Neuronal stem cell (in vitro differentiated cells): ENCODE results near the gene CALHM6.
A peak's percentile ranks its signal among the peaks of the same experiment; 100 is the strongest.

Source experiments
- DNase-seq: peaks from one replicate; pipeline ENCODE4 v3.0.0-alpha.2; 2013; ENCODE audit warnings: low spot score
- H2AFZ ChIP-seq: one replicate; pipeline ENCODE4 v1.6.1; 2013; ENCODE audit warnings: mild to moderate bottlenecking, low read length, inconsistent platforms
- H2AK5ac ChIP-seq: 2 replicates; pipeline ENCODE4 v1.6.1; 2013; ENCODE audit warnings: low read depth, mild to moderate bottlenecking, inconsistent platforms, low read length, moderate library complexity, mixed read lengths
- H2BK120ac ChIP-seq: 2 replicates; pipeline ENCODE4 v1.6.1; 2013; ENCODE audit warnings: low read depth, mild to moderate bottlenecking, inconsistent platforms, low read length, moderate library complexity, mixed read lengths
- H2BK12ac ChIP-seq: one replicate; pipeline ENCODE4 v1.6.1; 2013; ENCODE audit warnings: low read length, inconsistent platforms
- H2BK15ac ChIP-seq: 2 replicates; pipeline ENCODE4 v1.6.1; 2013; ENCODE audit warnings: mild to moderate bottlenecking, low read length, inconsistent platforms, mixed read lengths
- H2BK5ac ChIP-seq: one replicate; pipeline ENCODE4 v1.6.1; 2013; ENCODE audit warnings: inconsistent platforms, mild to moderate bottlenecking, low read length, moderate library complexity
- H3K14ac ChIP-seq: one replicate; pipeline ENCODE4 v1.6.1; 2013; ENCODE audit warnings: low read length, inconsistent platforms
- H3K18ac ChIP-seq: 2 replicates; pipeline ENCODE4 v1.6.1; 2013; ENCODE audit warnings: low read length, inconsistent platforms
- H3K23ac ChIP-seq: 2 replicates; pipeline ENCODE4 v1.6.1; 2013; ENCODE audit warnings: low read depth, mild to moderate bottlenecking, mixed read lengths, low read length, inconsistent platforms; ENCODE audit not compliant: poor library complexity
- H3K27ac ChIP-seq: replicated peaks from 3 replicates; pipeline ENCODE4 v1.5.1; 2013; ENCODE audit warnings: low read length, inconsistent platforms
- H3K27me3 ChIP-seq, 3 experiments: 2 replicates each; pipeline ENCODE4 v1.6.1; 2013; ENCODE audit warnings: low read length in 3 of 3, mild to moderate bottlenecking in 2 of 3, inconsistent platforms in 1 of 3, low read depth in 1 of 3, mixed read lengths in 1 of 3, moderate library complexity in 1 of 3; ENCODE audit not compliant: control insufficient read depth in 3 of 3, insufficient read depth in 3 of 3
- H3K36me3 ChIP-seq, 2 donors: replicated peaks in 1 of 2; 2 replicates each; pipeline ENCODE4 v1.6.1; 2013; ENCODE audit warnings: low read length in 2 of 2; ENCODE audit not compliant: control insufficient read depth in 2 of 2, insufficient read depth in 2 of 2
- H3K4ac ChIP-seq: 2 replicates; pipeline ENCODE4 v1.6.1; 2013; ENCODE audit warnings: inconsistent platforms, mild to moderate bottlenecking, low read length, moderate library complexity
- H3K4me1 ChIP-seq, 2 donors: 1 replicate in 1 of 2; 2 replicates in 1 of 2; pipeline ENCODE4 v1.6.1; 2013; ENCODE audit warnings: low read length in 2 of 2, low read depth in 1 of 2; ENCODE audit not compliant: control insufficient read depth in 2 of 2, insufficient read depth in 1 of 2
- H3K4me2 ChIP-seq: one replicate; pipeline ENCODE4 v1.6.1; 2013; ENCODE audit warnings: mild to moderate bottlenecking, low read length, inconsistent platforms; ENCODE audit not compliant: insufficient read depth, poor library complexity, severe bottlenecking
- H3K4me3 ChIP-seq, 2 donors: 2 replicates each; pipeline ENCODE4 v1.5.1; 2013; ENCODE audit warnings: low read length in 2 of 2, mild to moderate bottlenecking in 2 of 2, inconsistent platforms in 1 of 2, moderate library complexity in 1 of 2
- H3K79me1 ChIP-seq: one replicate; pipeline ENCODE4 v1.6.1; 2013; ENCODE audit warnings: low read depth, mild to moderate bottlenecking, inconsistent platforms, low read length, moderate library complexity
- H3K9ac ChIP-seq: one replicate; pipeline ENCODE4 v1.6.1; 2013; ENCODE audit warnings: mild to moderate bottlenecking, low read depth, low read length, inconsistent platforms; ENCODE audit not compliant: poor library complexity
- H3K9me3 ChIP-seq, 2 donors: replicated peaks in 1 of 2; 2 replicates each; pipeline versions ENCODE3 to v1.6.1; 2013; ENCODE audit warnings: low read length in 2 of 2, mild to moderate bottlenecking in 2 of 2, inconsistent platforms in 1 of 2, low read depth in 1 of 2, mixed read lengths in 1 of 2, moderate library complexity in 1 of 2; ENCODE audit not compliant: control insufficient read depth in 2 of 2, insufficient read depth in 1 of 2
- H4K8ac ChIP-seq: one replicate; pipeline ENCODE4 v1.6.1; 2013; ENCODE audit warnings: low read depth, mild to moderate bottlenecking, inconsistent platforms, low read length, moderate library complexity
- H4K91ac ChIP-seq: one replicate; pipeline ENCODE4 v1.6.1; 2013; ENCODE audit warnings: low read length, low read depth, mild to moderate bottlenecking, inconsistent platforms; ENCODE audit not compliant: poor library complexity
- WGBS, 2 donors: extraction: QIAGEN DNeasy Blood & Tissue Kit; methylation state at CpG; one replicate each; pipeline ENCODE4 v1.1.7; 2013; ENCODE audit warnings: missing lambda C conversion rate in 2 of 2, mixed read lengths in 1 of 2; ENCODE audit not compliant: insufficient read length in 2 of 2, insufficient replicate concordance in 1 of 2; ENCODE audit errors: extremely low coverage in 2 of 2; 5-methylcytosine and 5-hydroxymethylcytosine counted together

CALHM6 gene

GRCh38 chr6:116447496-116448011 lies 13.6 kb upstream of the CALHM6 start:
- Histone ChIP-seq H4K91ac (no peak overlapping the region), H3K23ac (no peak overlapping the region), H2AK5ac (no peak overlapping the region), H2BK12ac (no peak overlapping the region), H3K9ac (no peak overlapping the region), H3K4ac (no peak overlapping the region), H3K4me3 (no peak overlapping the region), H3K9me3 (no peaks in the 10 kb centered on the region), H3K4me2 (no peak overlapping the region), H3K4me1 (peaks cover 2 to 15% of the 10 kb centered on the region in 2 donors), H2AFZ (no peak overlapping the region), H3K18ac (no peak overlapping the region), H3K36me3 (no peaks in the 10 kb centered on the region), H3K27ac (no peak overlapping the region), H4K8ac (no peak overlapping the region), H2BK15ac (no peak overlapping the region), H2BK120ac (no peak overlapping the region), H3K27me3 (no peaks in the 10 kb centered on the region), H3K79me1 (no peaks in the 10 kb centered on the region), H2BK5ac (no peak overlapping the region), H3K14ac (no peak overlapping the region)
- no CpG with 5 or more reads among the region's 2 CpGs for WGBS, 2 donors
- no peak for DNase-seq

- no peaks in the 10 kb centered on the region for H3K36me3 ChIP-seq
- no peak overlapping the region for H3K23ac ChIP-seq
- peaks cover 2 to 7% of the 10 kb centered on the region in 2 donors for H3K4me1 ChIP-seq
- H2AK5ac ChIP-seq = no peak overlapping the region
- H4K8ac ChIP-seq = no peak overlapping the region
- H3K14ac ChIP-seq = no peak overlapping the region
- no peak overlapping the region for H3K4me2 ChIP-seq
- H3K9me3 ChIP-seq = no peaks in the 10 kb centered on the region
- no peak overlapping the region for H4K91ac ChIP-seq
- H3K4me3 ChIP-seq = no peak overlapping the region
- no peak overlapping the region for H3K4ac ChIP-seq
- H2BK120ac ChIP-seq = no peak overlapping the region
- no peaks in the 10 kb centered on the region for H3K79me1 ChIP-seq
- no peak overlapping the region for H3K18ac ChIP-seq
- H2BK15ac ChIP-seq = no peak overlapping the region
- H3K27ac ChIP-seq = no peak overlapping the region
- H2BK12ac ChIP-seq = no peak overlapping the region
- H3K27me3 ChIP-seq = no peaks in the 10 kb centered on the region
- no peak overlapping the region for H3K9ac ChIP-seq
- DNase-seq = no peak
- H2BK5ac ChIP-seq = no peak overlapping the region
- no peak overlapping the region for H2AFZ ChIP-seq
- no CpG with 5 or more reads among the region's 1 CpG for WGBS, 2 donors
These were observed 11.6 kb upstream of the CALHM6 start for GRCh38 chr6:116449565-116449964.

- Histone ChIP-seq H2BK5ac (no peak overlapping the region), H3K4me1 (peaks cover 2 to 7% of the 10 kb centered on the region in 2 donors), H3K4me2 (no peak overlapping the region), H3K4me3 (no peak overlapping the region), H2AK5ac (no peak overlapping the region), H3K4ac (no peak overlapping the region), H3K18ac (no peak overlapping the region), H4K8ac (no peak overlapping the region), H3K27ac (no peak overlapping the region), H2AFZ (no peak overlapping the region), H3K23ac (no peak overlapping the region), H3K79me1 (no peaks in the 10 kb centered on the region), H3K27me3 (no peaks in the 10 kb centered on the region), H3K14ac (no peak overlapping the region), H3K36me3 (no peaks in the 10 kb centered on the region), H4K91ac (no peak overlapping the region), H2BK12ac (no peak overlapping the region), H2BK120ac (no peak overlapping the region), H3K9ac (no peak overlapping the region), H3K9me3 (no peaks in the 10 kb centered on the region), H2BK15ac (no peak overlapping the region)
- WGBS, 2 donors = no CpG with 5 or more reads among the region's 1 CpG
- DNase-seq = no peak
These were observed 10.9 kb upstream of the CALHM6 start for GRCh38 chr6:116450185-116450710.

- H3K23ac ChIP-seq = no peak overlapping the region
These were observed 10.1 kb upstream of the CALHM6 start for GRCh38 chr6:116450769-116451740.

More at GRCh38 chr6:116450769-116451740, 10.1 kb upstream of the CALHM6 start:
- H3K14ac ChIP-seq = no peak overlapping the region
- no CpG with 5 or more reads among the region's 9 CpGs for WGBS, 2 donors
- H4K91ac ChIP-seq = no peak overlapping the region
- H3K4me3 ChIP-seq = no peak overlapping the region
- H2AK5ac ChIP-seq = no peak overlapping the region
- no peaks in the 10 kb centered on the region for H3K36me3 ChIP-seq
- H2AFZ ChIP-seq = peak overlapping the region; percentile 44
- no peak overlapping the region for H3K27ac ChIP-seq
- no peak overlapping the region for H2BK120ac ChIP-seq
- H2BK12ac ChIP-seq = no peak overlapping the region
- no peaks in the 10 kb centered on the region for H3K9me3 ChIP-seq
- no peak overlapping the region for H2BK5ac ChIP-seq
- no peak overlapping the region for H3K18ac ChIP-seq
- no peaks in the 10 kb centered on the region for H3K27me3 ChIP-seq
- no peak for DNase-seq
- no peaks in the 10 kb centered on the region for H3K79me1 ChIP-seq
- no peak overlapping the region for H3K9ac ChIP-seq
- H2BK15ac ChIP-seq = no peak overlapping the region
- peaks cover 2 to 7% of the 10 kb centered on the region in 2 donors for H3K4me1 ChIP-seq
- no peak overlapping the region for H3K4ac ChIP-seq
- H3K4me2 ChIP-seq = no peak overlapping the region
- peak overlapping the region; percentile 52 for H4K8ac ChIP-seq
